Activated CD4-positive, CD25-positive, alpha-beta regulatory T cell (primary cell): ENCODE results near the gene FSIP2.

Experiments
- DNase-seq, 4 experiments: peaks; one replicate each; lab custom pipeline; 2025; lab: John Stamatoyannopoulos, UW

FSIP2 gene

GRCh38 chr2:185738679-185739472 lies at the start of gene FSIP2:
FSIP2 (plus strand) TSS chr2:185738804; CDS start chr2:185738895, 91 bp downstream.
- DNase-seq: no peak

GRCh38 chr2:185689906-185690539 lies 48.6 kb upstream of the FSIP2 start:
- no peak for DNase-seq

- no peak for DNase-seq
Observed at GRCh38 chr2:185695711-185696235, 42.8 kb upstream of the FSIP2 start.

- no peak for DNase-seq
Observed at GRCh38 chr2:185700883-185701282, 37.7 kb upstream of the FSIP2 start.

GRCh38 chr2:185734658-185735057 lies 3.9 kb upstream of the FSIP2 start:
- no peak for DNase-seq

- no peak for DNase-seq
Observed at GRCh38 chr2:185736210-185736609, 2.4 kb upstream of the FSIP2 start.

GRCh38 chr2:185745864-185746859 lies 7.6 kb downstream of the FSIP2 start:
- no peak for DNase-seq

- no peak for DNase-seq
Observed at GRCh38 chr2:185757356-185757755, 18.8 kb downstream of the FSIP2 start.

GRCh38 chr2:185771396-185771795 lies 32.8 kb downstream of the FSIP2 start:
- no peak for DNase-seq

- no peak for DNase-seq
Observed at GRCh38 chr2:185780890-185781289, 42.3 kb downstream of the FSIP2 start.

GRCh38 chr2:185782223-185782769 lies 43.7 kb downstream of the FSIP2 start:
- DNase-seq: no peak

GRCh38 chr2:185785156-185785555 lies 46.6 kb downstream of the FSIP2 start:
- DNase-seq: no peak

GRCh38 chr2:185785851-185786473 lies 47.4 kb downstream of the FSIP2 start:
- no peak for DNase-seq

GRCh38 chr2:185787227-185788145 lies 48.9 kb downstream of the FSIP2 start:
- no peak for DNase-seq

GRCh38 chr2:185790361-185790760 lies 51.8 kb downstream of the FSIP2 start:
- DNase-seq: no peak

GRCh38 chr2:185793532-185794345 lies 55.1 kb downstream of the FSIP2 start:
- no peak for DNase-seq

GRCh38 chr2:185796758-185797157 lies 58.2 kb downstream of the FSIP2 start:
- DNase-seq: no peak

- no peak for DNase-seq
Observed at GRCh38 chr2:185802926-185803325, 64.3 kb downstream of the FSIP2 start.

- no peak for DNase-seq
Observed at GRCh38 chr2:185806783-185807182, 68.2 kb downstream of the FSIP2 start.
